Lung (tissue), 12 donors: ENCODE data around the gene VGLL4. TPM values are rescaled to one million over a fixed set of nuclear protein-coding genes. Genes with fewer than 3 reads are reported as not detected.

Experiments
- ATAC-seq: fragments of 200-7000 bp; cut with Tn5 transposase; one replicate; pipeline ENCODE4 v1.9.1; 2020; ENCODE audit warnings: moderate number of reproducible peaks; ENCODE audit not compliant: insufficient read depth, low FRiP score
- DNase-seq, 3 donors: peaks; one replicate each; pipeline ENCODE4 v3.0.0-alpha.2; 2013 to 2017
- H3K27ac ChIP-seq, 2 donors: one replicate each; pipeline ENCODE4 v1.5.1; 2013; ENCODE audit warnings: mild to moderate bottlenecking in 2 of 2, moderate library complexity in 2 of 2, control low read depth in 1 of 2, inconsistent platforms in 1 of 2, low read depth in 1 of 2, low read length in 1 of 2
- H3K27me3 ChIP-seq, 3 donors: one replicate each; pipeline ENCODE4 v1.5.1; 2013; ENCODE audit warnings: low read length in 2 of 3; ENCODE audit not compliant: control insufficient read depth in 3 of 3, insufficient read depth in 3 of 3
- H3K36me3 ChIP-seq, 4 donors: one replicate each; pipeline ENCODE4 v1.5.1; 2013; ENCODE audit warnings: low read length in 4 of 4, mild to moderate bottlenecking in 1 of 4, moderate library complexity in 1 of 4; ENCODE audit not compliant: control insufficient read depth in 4 of 4, insufficient read depth in 4 of 4
- H3K4me1 ChIP-seq, 5 donors: one replicate each; pipeline ENCODE4 v1.5.1; 2013; ENCODE audit warnings: low read length in 5 of 5, mild to moderate bottlenecking in 2 of 5, moderate library complexity in 1 of 5; ENCODE audit not compliant: control insufficient read depth in 5 of 5, insufficient read depth in 5 of 5
- H3K4me3 ChIP-seq: one replicate; pipeline ENCODE4 v1.5.1; 2013; ENCODE audit warnings: mild to moderate bottlenecking, control low read depth, moderate library complexity
- H3K9ac ChIP-seq, 2 donors: one replicate each; pipeline ENCODE4 v1.5.1; 2013; ENCODE audit warnings: low read length in 2 of 2, control low read depth in 1 of 2; ENCODE audit not compliant: insufficient read depth in 1 of 2
- H3K9me3 ChIP-seq, 4 donors: one replicate each; pipeline ENCODE4 v1.5.1; 2013; ENCODE audit warnings: low read length in 3 of 4, mild to moderate bottlenecking in 1 of 4, moderate library complexity in 1 of 4; ENCODE audit not compliant: control insufficient read depth in 4 of 4, insufficient read depth in 3 of 4
- CTCF ChIP-seq: IDR thresholded peaks from 2 replicates; pipeline ENCODE4 v1.5.1; 2012; ENCODE audit warnings: mild to moderate bottlenecking; ENCODE audit errors: control extremely low read depth, extremely low read depth
- WGBS, 2 donors: extraction: QIAGEN DNeasy Blood & Tissue Kit; methylation state at CpG; one replicate each; pipeline ENCODE4 v1.1.7; 2013; 5-methylcytosine and 5-hydroxymethylcytosine counted together
- polyA plus RNA-seq, 2 donors: library from polyadenylated mRNA; stranded (reverse); fragments of 200-250 nt; gene quantifications; one replicate each; pipeline ENCODE4 v1.2.1, GENCODE V29; 2013
- total RNA-seq, 2 donors: library from RNA; depleted of rRNA in 1 of 2; stranded (reverse); fragments of >200 nt in 1 of 2; gene quantifications; one replicate each; pipeline ENCODE4 v1.2.1, GENCODE V29; 2014 to 2021
- donor health status: control.
- donor health status: control.
- donor health status: Bipolar disorder and iron deficiency.
- donor health status: healthy.
- donor health status: DM: yes; HTN: yes; CAD: no.

VGLL4 gene
- total and polyA plus RNA-seq, 4 donors = 30.5 to 94.1 (median 39.3) TPM

GRCh38 chr3:11661827-11662226 lies 18.1 kb upstream of the VGLL4 start:
- H3K27ac ChIP-seq = peak overlapping the region in 1 of 2 donors; percentile 40
- ATAC-seq = no peak

GRCh38 chr3:11661052-11661656 lies 17.4 kb upstream of the VGLL4 start:
- no peak overlapping the region for H3K27ac ChIP-seq
- no peaks in the 10 kb centered on the region for H3K9me3 ChIP-seq
- H3K36me3 ChIP-seq = no peaks in the 10 kb centered on the region
- H3K9ac ChIP-seq = no peak overlapping the region
- no peaks in the 10 kb centered on the region for H3K27me3 ChIP-seq
- peaks cover 0 to 6% (median 3%) of the 10 kb centered on the region in 5 donors for H3K4me1 ChIP-seq
- 74 to 76% methylated on average over 7 of the region's 7 CpGs for WGBS, 2 donors
- no peak overlapping the region for H3K4me3 ChIP-seq
- no peak for TF ChIP-seq CTCF
- DNase-seq (no peak), ATAC-seq (no peak)

More at GRCh38 chr3:11661827-11662226, 18.1 kb upstream of the VGLL4 start:
- 59 to 61% methylated on average over 5 of the region's 5 CpGs for WGBS, 2 donors
- TF ChIP-seq CTCF = no peak
- Histone ChIP-seq H3K4me3 (no peak overlapping the region), H3K4me1 (peaks cover 0 to 6% (median 3%) of the 10 kb centered on the region in 5 donors), H3K9me3 (no peaks in the 10 kb centered on the region), H3K9ac (no peak overlapping the region), H3K36me3 (no peaks in the 10 kb centered on the region), H3K27me3 (no peaks in the 10 kb centered on the region)
- peak; percentile 43 to 70 (median 67) for DNase-seq

- no peaks in the 10 kb centered on the region for H3K36me3 ChIP-seq
- H3K4me1 ChIP-seq = peaks cover 0 to 6% (median 4%) of the 10 kb centered on the region in 5 donors
- no peaks in the 10 kb centered on the region for H3K9me3 ChIP-seq
- no peak overlapping the region for H3K27ac ChIP-seq
- no peak overlapping the region for H3K9ac ChIP-seq
- no peak overlapping the region for H3K4me3 ChIP-seq
- H3K27me3 ChIP-seq = no peaks in the 10 kb centered on the region
- ATAC-seq (no peak), DNase-seq (no peak)
- no peak for TF ChIP-seq CTCF
- 55 to 56% methylated on average over 3 of the region's 3 CpGs for WGBS, 2 donors
Observed at GRCh38 chr3:11660242-11660641, 16.5 kb upstream of the VGLL4 start.

- H3K36me3 ChIP-seq = no peaks in the 10 kb centered on the region
- H3K9ac ChIP-seq = no peak overlapping the region
- no peak overlapping the region for H3K4me3 ChIP-seq
- no peaks in the 10 kb centered on the region for H3K9me3 ChIP-seq
- 64 to 74% methylated on average over 5 of the region's 5 CpGs for WGBS, 2 donors
- no peaks in the 10 kb centered on the region for H3K27me3 ChIP-seq
- TF ChIP-seq CTCF = no peak
- peaks cover 0 to 6% (median 4%) of the 10 kb centered on the region in 5 donors for H3K4me1 ChIP-seq
- H3K27ac ChIP-seq = no peak overlapping the region
- DNase-seq = no peak
- no peak for ATAC-seq
Observed at GRCh38 chr3:11658180-11658579, 14.5 kb upstream of the VGLL4 start.
